K562 (cell line): ENCODE measurements around the gene LINGO4. TPM values are rescaled to one million over a fixed set of nuclear protein-coding genes. Genes with fewer than 3 reads are reported as not detected.

ENCODE experiments used
- ATAC-seq: fragments of 200-7000 bp; cut with Tn5 transposase; 3 replicates; pipeline ENCODE4 v1.9.1; 2020; ENCODE audit warnings: moderate library complexity
- BruUV-seq: library from RNA; stranded (reverse); fragments of 400-500 nt; replicated peaks from 2 replicates; lab custom pipeline; 2021; lab: Mats Ljungman, UMichigan
- CTCF ChIA-PET: fragments of 300-600 bp; formaldehyde crosslinking; extraction: SDS; loops from one replicate; lab custom pipeline; 2021; ENCODE audit warnings: low intra/inter-chr PET ratio; lab: Yijun Ruan, JAX
- POLR2A ChIA-PET: fragments of 300-600, 350-650 bp; sonication (Branson Sonifier 250); formaldehyde crosslinking; extraction: SDS; loops from one replicate; lab custom pipeline; 2021; ENCODE audit warnings: antibody characterized with exemption, inconsistent platforms; lab: Yijun Ruan, JAX
- DNase-seq, 4 experiments: peaks; one replicate each; pipeline versions ENCODE4 v3.0.0 to v3.0.0-alpha.2; 2011 to 2018; ENCODE audit warnings: low spot score in 3 of 4, mixed read lengths in 3 of 4; ENCODE audit errors: extremely low read depth in 1 of 4
- FAIRE-seq: peaks from 2 replicates; lab custom pipeline; 2011; peaks lifted over from hg19 to GRCh38; lab: Jason Lieb, UNC
- H2AFZ ChIP-seq: 2 replicates; pipeline ENCODE4 v1.6.0; 2011; ENCODE audit warnings: low read depth, low read length, control low read depth, inconsistent platforms
- H3K27ac ChIP-seq: fragments of 200-600 bp; 3 replicates; pipeline ENCODE4 v1.8.0; 2011; ENCODE audit warnings: low read depth, mild to moderate bottlenecking, control low read depth, inconsistent platforms, low read length, moderate library complexity, mixed read lengths; ENCODE audit errors: extremely low read depth
- H3K27me3 ChIP-seq, 2 experiments: fragments of 300-600 bp in 1 of 2; 2 replicates in 1 of 2; 3 replicates in 1 of 2; pipeline versions ENCODE4 v1.6.0 to v1.8.0; 2011; ENCODE audit warnings: inconsistent platforms in 2 of 2, low read length in 2 of 2, mild to moderate bottlenecking in 1 of 2, mixed read lengths in 1 of 2, moderate library complexity in 1 of 2; ENCODE audit not compliant: control insufficient read depth in 2 of 2, insufficient read depth in 2 of 2
- H3K36me3 ChIP-seq: fragments of 300-600 bp; 3 replicates; pipeline ENCODE4 v1.8.0; 2011; ENCODE audit warnings: mild to moderate bottlenecking, low read length, inconsistent platforms; ENCODE audit not compliant: control insufficient read depth, insufficient read depth
- H3K4me1 ChIP-seq, 2 experiments: fragments of 200-600 bp in 1 of 2; replicated peaks in 1 of 2; 2 replicates in 1 of 2; 3 replicates in 1 of 2; pipeline versions ENCODE4 v1.5.1 to v1.8.0; 2011; ENCODE audit warnings: inconsistent platforms in 2 of 2, low read length in 2 of 2, mild to moderate bottlenecking in 1 of 2, mixed read lengths in 1 of 2, moderate library complexity in 1 of 2; ENCODE audit not compliant: control insufficient read depth in 2 of 2, insufficient read depth in 2 of 2
- H3K4me2 ChIP-seq: 2 replicates; pipeline ENCODE4 v1.6.1; 2011; ENCODE audit warnings: low read length, control low read depth, inconsistent platforms, mixed read lengths; ENCODE audit not compliant: insufficient read depth
- H3K4me3 ChIP-seq: fragments of 200-600 bp; sonication (generic), shearing (Covaris generic); 2 replicates; pipeline ENCODE4 v1.5.1; 2016; ENCODE audit warnings: control low read depth, inconsistent platforms
- H3K79me2 ChIP-seq: fragments of 200-600 bp; 3 replicates; pipeline ENCODE4 v1.8.0; 2011; ENCODE audit warnings: low read length, inconsistent platforms; ENCODE audit not compliant: control insufficient read depth, insufficient read depth
- H3K9ac ChIP-seq, 2 experiments: 2 replicates each; pipeline versions ENCODE4 v1.6.0 to v1.6.1; 2011; ENCODE audit warnings: low read depth in 2 of 2, low read length in 2 of 2, control low read depth in 1 of 2, inconsistent platforms in 1 of 2, mild to moderate bottlenecking in 1 of 2, mixed read lengths in 1 of 2; ENCODE audit not compliant: insufficient read depth in 1 of 2
- H3K9me1 ChIP-seq: one replicate; pipeline ENCODE4 v1.6.0; 2011; ENCODE audit warnings: inconsistent platforms, mild to moderate bottlenecking, low read length, moderate library complexity; ENCODE audit not compliant: control insufficient read depth, insufficient read depth
- H3K9me3 ChIP-seq: replicated peaks from 2 replicates; pipeline ENCODE4 v1.5.1; 2011; ENCODE audit warnings: low read depth, low read length, inconsistent platforms; ENCODE audit not compliant: control insufficient read depth, insufficient read depth
- H4K20me1 ChIP-seq: replicated peaks from 2 replicates; pipeline ENCODE4 v1.6.1; 2011; ENCODE audit warnings: low read length, inconsistent platforms, mixed read lengths; ENCODE audit not compliant: control insufficient read depth, insufficient read depth
- CREB3 ChIP-seq: fragments of 450-650 bp; conservative IDR thresholded peaks from 2 replicates; pipeline ENCODE4 v1.6.1; 2016; ENCODE audit warnings: missing genetic modification characterization, low read depth, mild to moderate bottlenecking, missing compliant biosample characterization, moderate library complexity
- ERF ChIP-seq: fragments of 450-650 bp; formaldehyde crosslinking; IDR thresholded peaks from 2 replicates; pipeline ENCODE4 v1.4.0; 2020; ENCODE audit warnings: mild to moderate bottlenecking, mixed read lengths
- KHSRP ChIP-seq: fragments of 450-650 bp; IDR thresholded peaks from 2 replicates; pipeline ENCODE4 v1.6.1; 2017
- PTRF ChIP-seq: fragments of 450-650 bp; IDR thresholded peaks from 2 replicates; pipeline ENCODE4 v1.6.1; 2016; ENCODE audit warnings: mild to moderate bottlenecking, missing genetic modification characterization, missing compliant biosample characterization
- RNF2 ChIP-seq: sonication (generic); IDR thresholded peaks from 2 replicates; pipeline ENCODE4 v1.6.1; 2016
- SMARCA5 ChIP-seq: fragments of 450-650 bp; IDR thresholded peaks from 2 replicates; pipeline ENCODE4 v1.6.1; 2016
- SMARCE1 ChIP-seq: fragments of 450-650 bp; IDR thresholded peaks from 2 replicates; pipeline ENCODE4 v1.7.1; 2016; ENCODE audit warnings: mild to moderate bottlenecking
- TFE3 ChIP-seq: fragments of 450-650 bp; formaldehyde crosslinking; IDR thresholded peaks from 2 replicates; pipeline ENCODE4 v1.4.0; 2020; ENCODE audit warnings: mild to moderate bottlenecking, mixed read lengths
- TRIM28 ChIP-seq: fragments of 450-650 bp; IDR thresholded peaks from 2 replicates; pipeline ENCODE4 v1.6.1; 2017
- USF2 ChIP-seq: sonication (generic); formaldehyde crosslinking; IDR thresholded peaks from 2 replicates; pipeline ENCODE4 v1.5.0; 2020; ENCODE audit warnings: missing genetic modification reagents
- ZFP30 ChIP-seq: fragments of 250-450 bp; sonication (Bioruptor Pico); IDR thresholded peaks from 2 replicates; pipeline ENCODE4 v1.8.0; 2022; ENCODE audit warnings: moderate library complexity, mild to moderate bottlenecking, inconsistent platforms, borderline replicate concordance
- WGBS: fragments of 100-300 bp; shearing (Covaris generic); methylation state at CpG from one replicate; pipeline ENCODE4 v1.1.6; 2016; ENCODE audit warnings: low coverage, mixed read lengths; ENCODE audit not compliant: insufficient coverage; ENCODE audit errors: missing lambda C conversion rate; 5-methylcytosine and 5-hydroxymethylcytosine counted together
- in situ Hi-C: fragments of 300-500 bp; cut with MboI; formaldehyde crosslinking; loops from 4 replicates; pipeline ENCODE4 v1.15.0; 2018; ENCODE audit warnings: inconsistent platforms, mixed read lengths
- intact Hi-C: fragments of 100-400 bp; cut with micrococcal nuclease; formaldehyde crosslinking; loops from 2 replicates; pipeline ENCODE4 v1.14.2; 2022
- polyA plus RNA-seq, 8 experiments: library from polyadenylated mRNA; depleted of rRNA in 4 of 8; stranded (reverse) in 5 of 8; unstranded in 3 of 8; fragments of >200 nt; fragmentation: Nextera tagmentation in 2 of 8; fragmentation: Illumina TruSeq in 1 of 8; extraction: Ambion mirVana in 2 of 8; extraction: Trizol in 1 of 8; gene quantifications; 2 replicates each; pipeline versions ENCODE4 v1.2.1 to v1.2.3, GENCODE V29; 2011 to 2014; ENCODE audit warnings: inconsistent platforms in 1 of 8, missing spikeins in 1 of 8
- total RNA-seq, 7 experiments: library from RNA; depleted of rRNA in 6 of 7; stranded (reverse); fragments of >200 nt in 6 of 7; fragmentation: Illumina TruSeq in 2 of 7; extraction: Trizol in 2 of 7; gene quantifications; 2 replicates each; pipeline versions ENCODE4 v1.2.1 to v1.2.3, GENCODE V29; 2011 to 2021; ENCODE audit warnings: low replicate concordance in 1 of 7

Gene LINGO4
- total and polyA plus RNA-seq, 9 of the 15 experiments (the other 6 are each of a cell fraction or from before 2014, with no cell fraction given): not detected

- FAIRE-seq (no peak), DNase-seq (no peak), ATAC-seq (no peak)
- intact Hi-C loops: no loop called here
- H3K9me1 ChIP-seq: no peaks in the 10 kb centered on the region
- no peaks in the 10 kb centered on the region for H3K9me3 ChIP-seq
- in situ Hi-C loops: no loop called here
- no peaks in the 10 kb centered on the region for H3K36me3 ChIP-seq
- no peak overlapping the region for H2AFZ ChIP-seq
- POLR2A ChIA-PET: interaction anchor here (0.7 to 1.1 kb wide), 2 partner anchors 13 kb away, joined by 3 to 5 read pairs; no protein-coding TSS in a partner anchor
- H3K9ac ChIP-seq: no peak overlapping the region
- no peaks in the 10 kb centered on the region for H3K4me1 ChIP-seq
- H4K20me1 ChIP-seq: peaks cover 10% of the 10 kb centered on the region; the same call in 1 of the 2 replicates
- no peak for TF ChIP-seq RNF2
- TF ChIP-seq SMARCA5: no peak
- TF ChIP-seq ERF (CRISPR knock-in tag): no peak
- no peak for TF ChIP-seq KHSRP
- no peak for TF ChIP-seq TFE3 (CRISPR knock-in tag)
- TF ChIP-seq SMARCE1: no peak
- no peak for TF ChIP-seq USF2 (CRISPR knock-in tag)
- no peak for TF ChIP-seq CREB3 (tag)
- no peak for TF ChIP-seq PTRF (tag)
- no peak for TF ChIP-seq ZFP30 (CRISPR knock-in tag)
- no peak for TF ChIP-seq TRIM28
- no peak overlapping the region for H3K4me3 ChIP-seq
- H3K4me2 ChIP-seq: no peak overlapping the region
- no TSS peak for BruUV-seq
- no peak overlapping the region for H3K27ac ChIP-seq
- H3K79me2 ChIP-seq: no peaks in the 10 kb centered on the region
- 2% methylated on average over 8 of the region's 8 CpGs for WGBS
- CTCF ChIA-PET: no interaction called here
- peaks cover 69 to 80% of the 10 kb centered on the region in 2 experiments for H3K27me3 ChIP-seq
Measured at GRCh38 chr1:151814971-151815545, 9.8 kb upstream of the LINGO4 start.
